Measurements from ENCODE around the gene TUSC2.
"Not testable (repeated sequence)": the region's sequence is repeated elsewhere in the genome, so short reads cannot be mapped to it uniquely, and the experiment has no call there.

Gene TUSC2

DNA sequence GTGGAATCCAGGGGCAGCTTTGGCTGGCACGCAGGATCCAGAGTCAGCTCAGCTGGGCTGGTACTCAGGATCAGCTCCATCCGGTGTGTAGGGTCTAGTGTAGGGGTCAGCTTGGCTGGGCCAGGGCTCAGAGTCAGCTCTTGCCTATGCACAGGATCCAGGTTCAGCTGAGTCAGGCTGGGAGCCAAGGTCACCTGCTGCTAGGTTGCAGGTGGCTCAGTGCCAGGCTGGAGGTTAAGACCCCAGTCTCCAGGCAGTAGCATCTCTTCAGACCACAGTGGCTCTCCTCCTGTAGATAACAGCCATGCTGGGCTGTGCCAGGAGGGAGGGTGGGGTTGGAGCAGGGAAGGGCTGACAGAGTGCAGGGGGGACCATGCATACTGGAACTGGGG is 30.6 kb downstream of the TUSC2 start:
- in situ Hi-C loops (cut with MboI; ENCODE audit: low sequenced_read_pairs) = no loop called here

- in situ Hi-C loops (cut with MboI; ENCODE audit: low sequenced_read_pairs) = no loop called here
Observed at GRCh38 chr3:50296721-50297383, 31.2 kb downstream of the TUSC2 start.

DNA sequence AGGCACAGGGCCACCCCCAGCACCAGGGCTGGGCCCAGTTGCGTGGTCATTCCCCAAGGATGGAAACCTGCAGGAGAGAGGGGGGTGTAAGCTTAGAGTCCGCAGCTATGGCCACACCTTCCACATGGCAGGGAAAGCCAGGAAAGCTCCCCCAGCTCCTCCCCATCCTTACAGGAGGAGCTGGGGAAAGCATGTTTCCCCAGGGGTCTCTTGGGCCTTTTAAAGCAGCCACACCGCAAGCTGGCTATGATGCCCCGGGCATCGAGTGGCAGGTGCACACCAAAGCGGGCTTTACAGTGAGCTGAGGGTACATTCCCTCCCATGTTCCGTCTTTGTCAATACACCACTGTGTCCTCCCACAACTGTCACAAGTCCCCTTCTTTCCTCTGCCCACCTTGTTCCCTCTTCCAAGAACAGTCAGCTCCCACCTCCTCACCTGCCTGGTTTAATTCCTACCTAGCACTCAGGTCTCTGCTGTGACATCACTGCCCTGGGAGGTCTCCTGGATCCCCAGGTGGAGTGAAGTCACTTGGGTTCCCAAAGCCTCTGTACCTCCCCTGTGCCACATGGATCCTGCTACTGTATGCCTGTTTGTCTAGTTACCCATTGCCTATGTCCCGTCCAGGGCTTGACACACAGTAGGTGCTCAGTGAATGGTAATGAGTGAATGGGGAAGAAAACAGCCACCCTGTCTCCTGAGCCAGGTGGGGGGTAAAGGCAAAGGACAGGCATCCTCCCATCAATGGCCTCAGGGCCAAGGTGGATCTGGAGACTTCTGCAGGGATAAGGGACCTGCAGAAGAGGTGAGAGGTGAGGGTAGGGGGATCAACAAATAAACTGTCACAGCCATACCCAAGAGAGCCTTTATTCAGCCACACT is 32.2 kb downstream of the TUSC2 start:
- in situ Hi-C loops (cut with MboI; ENCODE audit: low sequenced_read_pairs) = no loop called here

DNA sequence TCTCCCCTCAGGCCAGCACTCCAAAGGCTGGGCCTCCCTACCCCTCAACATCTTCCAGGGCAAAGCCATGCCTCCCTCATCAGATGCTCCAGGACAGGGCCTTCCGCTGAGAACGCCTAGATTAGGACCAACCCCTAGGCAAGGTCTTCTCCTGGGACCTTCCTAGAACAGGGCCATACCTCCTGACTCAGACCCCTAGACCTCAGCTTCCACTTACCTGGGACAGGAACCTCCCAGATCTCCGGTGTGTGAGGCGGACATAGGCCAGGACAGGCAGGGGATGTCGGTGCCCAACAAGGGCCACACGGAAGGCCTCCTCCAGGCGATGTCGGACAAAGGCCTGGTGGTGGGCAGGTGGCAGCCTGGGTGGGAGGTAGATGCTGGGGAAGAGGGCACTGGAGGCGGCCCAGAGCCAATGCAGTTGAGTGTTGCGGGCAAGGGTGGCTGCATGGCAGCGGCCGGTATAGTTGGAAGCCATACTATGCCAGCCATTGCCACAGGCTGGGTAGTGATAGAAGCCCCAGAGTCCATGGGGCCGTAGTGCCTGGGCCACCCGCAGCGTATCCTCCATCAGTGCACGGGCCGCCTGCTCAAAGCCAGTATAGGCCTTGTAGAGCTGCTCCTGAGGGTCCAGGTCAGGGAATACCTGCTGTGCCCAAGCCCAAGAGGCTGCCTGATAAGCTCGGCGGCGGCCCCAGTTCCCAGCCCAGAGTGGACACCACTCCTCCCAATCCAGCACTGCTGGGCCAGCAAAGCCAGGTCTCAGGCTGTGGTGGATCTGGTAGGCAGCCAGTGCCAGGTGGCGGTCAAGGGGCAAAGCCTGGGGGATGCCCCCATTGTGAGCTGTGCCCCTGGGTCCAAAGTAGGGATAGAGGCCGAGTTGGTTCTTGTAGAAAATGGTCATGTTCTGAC is 33.3 kb downstream of the TUSC2 start:
- in situ Hi-C loops (cut with MboI; ENCODE audit: low sequenced_read_pairs) = no loop called here

- in situ Hi-C loops (cut with MboI; ENCODE audit: low sequenced_read_pairs) = no loop called here
Observed at GRCh38 chr3:50294089-50294488, 33.9 kb downstream of the TUSC2 start.

GRCh38 chr3:50293079-50293801 is 34.8 kb downstream of the TUSC2 start:
- in situ Hi-C loops (cut with MboI; ENCODE audit: low sequenced_read_pairs) = no loop called here

- in situ Hi-C loops (cut with MboI; ENCODE audit: low sequenced_read_pairs) = no loop called here
Observed at GRCh38 chr3:50292159-50293078, 35.6 kb downstream of the TUSC2 start, which contains the start of gene IFRD2. TSS of gene IFRD2 (minus strand) at chr3:50292429. CDS start at chr3:50292274, 155 bp downstream.

DNA sequence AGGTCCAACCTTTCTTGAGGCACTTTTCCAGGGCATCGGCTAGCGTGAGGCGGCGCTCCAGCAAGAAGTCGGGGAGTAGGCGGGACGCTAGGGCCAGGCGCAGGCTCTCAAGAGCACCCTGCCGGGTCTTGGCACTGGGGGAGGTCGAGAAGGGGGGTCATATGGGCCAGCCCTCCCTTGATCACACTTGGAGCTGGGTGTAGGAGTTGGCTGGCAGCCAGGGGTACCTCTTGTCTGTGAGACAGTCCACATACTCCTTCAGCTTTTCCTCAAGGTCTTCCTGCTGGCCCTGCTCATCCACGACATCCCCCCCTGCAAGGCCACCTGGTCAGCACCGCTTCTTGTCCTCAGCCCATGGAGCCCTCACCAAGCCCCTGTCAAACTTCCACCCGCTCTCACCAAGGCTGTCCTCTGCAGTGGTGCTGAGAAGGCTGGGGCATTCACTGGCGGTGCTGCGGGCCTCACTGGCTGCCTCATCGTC is 37.8 kb downstream of the TUSC2 start:
- in situ Hi-C loops (cut with MboI; ENCODE audit: low sequenced_read_pairs) = no loop called here

DNA sequence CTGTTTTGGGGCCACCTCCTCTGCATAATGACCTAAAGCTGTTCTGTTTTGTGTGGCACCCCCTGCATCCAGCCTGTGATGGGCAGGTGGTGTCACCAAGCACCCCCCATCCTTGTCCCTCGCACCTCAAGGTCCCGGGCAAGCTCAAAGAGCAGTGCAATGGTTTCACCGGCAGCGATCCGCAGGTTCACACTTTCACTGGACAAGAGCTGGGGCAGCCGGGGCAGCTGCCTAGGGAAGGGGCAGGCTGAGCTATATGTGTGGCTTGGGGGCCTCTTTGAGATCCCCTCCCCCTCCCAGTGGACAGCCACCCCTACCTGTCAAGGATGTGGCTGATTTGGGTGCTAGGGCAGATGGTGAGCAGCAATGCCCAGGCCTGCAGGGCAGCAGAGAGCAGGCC is 38.9 kb downstream of the TUSC2 start:
- in situ Hi-C loops (cut with MboI; ENCODE audit: low sequenced_read_pairs) = no loop called here

- in situ Hi-C loops (cut with MboI; ENCODE audit: low sequenced_read_pairs) = no loop called here
Observed at GRCh38 chr3:50288387-50289007, 39.5 kb downstream of the TUSC2 start.

DNA sequence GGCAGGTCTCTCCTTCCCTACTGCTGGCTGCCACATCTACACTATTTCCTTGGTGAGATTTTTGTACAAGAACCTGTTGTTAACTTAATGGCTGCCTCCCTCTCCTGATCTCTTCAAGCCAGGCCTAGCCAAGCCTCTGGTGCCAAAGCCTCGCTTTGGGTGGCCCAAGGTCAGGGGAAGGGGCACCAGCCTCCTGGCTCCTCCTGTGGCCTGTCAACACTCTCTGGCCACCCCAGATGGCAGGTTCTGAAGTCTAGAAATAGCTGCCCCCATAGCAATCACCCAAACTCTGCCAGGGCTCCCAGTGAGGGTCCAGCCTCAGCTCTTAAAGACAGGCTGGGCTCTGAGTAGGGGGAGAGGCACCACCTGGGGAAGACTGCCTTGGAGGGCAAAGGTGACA is 40.8 kb downstream of the TUSC2 start:
- in situ Hi-C loops (cut with MboI; ENCODE audit: low sequenced_read_pairs) = no loop called here

GRCh38 chr3:50286322-50287227 is 41.4 kb downstream of the TUSC2 start:
- in situ Hi-C loops (cut with MboI; ENCODE audit: low sequenced_read_pairs) = no loop called here

DNA sequence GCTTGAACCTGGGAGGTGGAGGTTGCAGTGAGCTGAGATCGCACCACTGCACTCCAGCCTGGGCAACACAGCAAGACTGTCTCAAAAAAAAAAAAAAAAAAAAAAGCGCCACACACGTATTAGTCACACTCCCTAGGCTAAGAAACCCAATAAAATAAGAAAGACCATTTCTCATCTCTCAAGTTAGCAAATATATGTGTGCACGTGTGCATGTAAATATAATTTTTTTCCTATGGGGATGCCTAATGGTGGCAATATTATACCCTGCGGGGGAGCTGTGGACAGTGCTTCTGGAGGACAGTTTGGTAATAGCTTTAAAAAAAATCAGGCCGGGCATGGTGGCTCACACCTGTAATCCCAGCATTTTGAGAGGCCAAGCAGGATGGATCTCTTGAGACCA is 43.9 kb downstream of the TUSC2 start:
- in situ Hi-C loops (cut with MboI; ENCODE audit: low sequenced_read_pairs) = not testable (repeated sequence)

GRCh38 chr3:50279255-50280016 is 48.6 kb downstream of the TUSC2 start:
- in situ Hi-C loops (cut with MboI; ENCODE audit: low sequenced_read_pairs) = no loop called here

GRCh38 chr3:50278880-50279224 is 49.2 kb downstream of the TUSC2 start, which contains the start of gene LSMEM2:
TSS of gene LSMEM2 (plus strand) at chr3:50279087. CDS start at chr3:50279114, 27 bp downstream.
- in situ Hi-C loops (cut with MboI; ENCODE audit: low sequenced_read_pairs) = no loop called here

GRCh38 chr3:50278123-50278879 is 49.7 kb downstream of the TUSC2 start:
- in situ Hi-C loops (cut with MboI; ENCODE audit: low sequenced_read_pairs) = no loop called here

- in situ Hi-C loops (cut with MboI; ENCODE audit: low sequenced_read_pairs) = no loop called here
Observed at GRCh38 chr3:50276762-50277101, 51.3 kb downstream of the TUSC2 start.
